Mesothelial cell of epicardium (in vitro differentiated cells): ENCODE results near the gene UST. TPM values are rescaled to one million over a fixed set of nuclear protein-coding genes. Genes with fewer than 3 reads are reported as not detected.

ENCODE experiments used
- DNase-seq, 2 experiments: peaks; one replicate each; pipeline ENCODE4 v3.0.0; 2021; ENCODE audit warnings: low spot score in 2 of 2; ENCODE audit not compliant: unreplicated experiment in 2 of 2
- H3K27ac Mint-ChIP-seq: 2 replicates; pipeline ENCODE4 v1.8.0; 2021; ENCODE audit warnings: mixed read lengths
- H3K27me3 Mint-ChIP-seq: 2 replicates; pipeline ENCODE4 v1.8.0; 2021; ENCODE audit warnings: low read depth, mixed read lengths
- H3K36me3 Mint-ChIP-seq: 2 replicates; pipeline ENCODE4 v1.8.0; 2021; ENCODE audit warnings: mixed read lengths
- H3K4me1 Mint-ChIP-seq: 2 replicates; pipeline ENCODE4 v1.8.0; 2021; ENCODE audit warnings: mixed read lengths
- H3K4me3 Mint-ChIP-seq: 2 replicates; pipeline ENCODE4 v1.8.0; 2021; ENCODE audit warnings: mild to moderate bottlenecking, moderate library complexity, mixed read lengths
- H3K9me3 Mint-ChIP-seq: 2 replicates; pipeline ENCODE4 v1.8.0; 2021; ENCODE audit warnings: mixed read lengths
- total RNA-seq: library from RNA; stranded (reverse); gene quantifications from 3 replicates; pipeline ENCODE4 v1.2.1, GENCODE V29; 2021
- TF ChIP-seq, protein P1 (sequence below): fragments of 200-600 bp; sonication (generic); IDR thresholded peaks from one replicate; pipeline ENCODE4 v1.5.0; 2021; ENCODE audit warnings: antibody characterized with exemption; ENCODE audit not compliant: unreplicated experiment

Gene UST
- total RNA-seq, 1 donor from 2014 or later = 6.6 TPM

GRCh38 chr6:148947621-148948444, 201.0 kb downstream of the UST start:
- Mint-ChIP-seq H3K27ac (no peak overlapping the region), H3K27me3 (peaks cover 7% of the 10 kb centered on the region), H3K9me3 (no peaks in the 10 kb centered on the region), H3K4me3 (no peak overlapping the region), H3K4me1 (peaks cover 39% of the 10 kb centered on the region), H3K36me3 (no peaks in the 10 kb centered on the region)
- DNase-seq = peak; percentile 44 to 88
- TF ChIP-seq, protein P1, sequence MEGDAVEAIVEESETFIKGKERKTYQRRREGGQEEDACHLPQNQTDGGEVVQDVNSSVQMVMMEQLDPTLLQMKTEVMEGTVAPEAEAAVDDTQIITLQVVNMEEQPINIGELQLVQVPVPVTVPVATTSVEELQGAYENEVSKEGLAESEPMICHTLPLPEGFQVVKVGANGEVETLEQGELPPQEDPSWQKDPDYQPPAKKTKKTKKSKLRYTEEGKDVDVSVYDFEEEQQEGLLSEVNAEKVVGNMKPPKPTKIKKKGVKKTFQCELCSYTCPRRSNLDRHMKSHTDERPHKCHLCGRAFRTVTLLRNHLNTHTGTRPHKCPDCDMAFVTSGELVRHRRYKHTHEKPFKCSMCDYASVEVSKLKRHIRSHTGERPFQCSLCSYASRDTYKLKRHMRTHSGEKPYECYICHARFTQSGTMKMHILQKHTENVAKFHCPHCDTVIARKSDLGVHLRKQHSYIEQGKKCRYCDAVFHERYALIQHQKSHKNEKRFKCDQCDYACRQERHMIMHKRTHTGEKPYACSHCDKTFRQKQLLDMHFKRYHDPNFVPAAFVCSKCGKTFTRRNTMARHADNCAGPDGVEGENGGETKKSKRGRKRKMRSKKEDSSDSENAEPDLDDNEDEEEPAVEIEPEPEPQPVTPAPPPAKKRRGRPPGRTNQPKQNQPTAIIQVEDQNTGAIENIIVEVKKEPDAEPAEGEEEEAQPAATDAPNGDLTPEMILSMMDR = peak; percentile 93

DNA sequence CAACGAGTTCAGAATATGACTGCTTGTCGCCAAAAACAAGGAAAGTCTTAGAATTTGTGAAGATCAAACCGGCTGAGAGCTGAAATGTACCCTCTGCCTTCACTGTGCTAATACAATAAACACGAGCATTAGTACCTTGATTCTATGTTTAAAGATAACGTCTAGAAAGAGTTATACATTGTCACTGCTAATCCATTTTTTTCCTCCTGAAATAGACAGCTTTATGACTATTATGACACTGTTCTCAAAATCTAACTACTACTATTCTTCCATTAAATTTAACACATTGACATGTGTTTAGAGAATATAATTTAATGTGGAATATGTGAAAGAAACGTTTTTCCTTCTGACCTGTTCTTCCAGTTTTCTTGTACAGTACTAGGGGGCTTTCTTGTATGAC, 204.8 kb downstream of the UST start:
- H3K4me1 Mint-ChIP-seq = peaks cover 44% of the 10 kb centered on the region
- TF ChIP-seq, protein P1 = no peak
- peak overlapping the region; percentile 24 for H3K4me3 Mint-ChIP-seq
- peaks cover 7% of the 10 kb centered on the region for H3K27me3 Mint-ChIP-seq
- H3K27ac Mint-ChIP-seq = peak overlapping the region; percentile 84
- peaks cover 8% of the 10 kb centered on the region for H3K9me3 Mint-ChIP-seq
- no peak for DNase-seq
- H3K36me3 Mint-ChIP-seq = peaks cover 8% of the 10 kb centered on the region

GRCh38 chr6:148952147-148953035, 205.6 kb downstream of the UST start:
- TF ChIP-seq, protein P1 = no peak
- H3K9me3 Mint-ChIP-seq = peaks cover 9% of the 10 kb centered on the region
- peak overlapping the region; percentile 84 for H3K27ac Mint-ChIP-seq
- no peak for DNase-seq
- peak overlapping the region; percentile 24 for H3K4me3 Mint-ChIP-seq
- H3K27me3 Mint-ChIP-seq = peaks cover 7% of the 10 kb centered on the region
- peaks cover 42% of the 10 kb centered on the region for H3K4me1 Mint-ChIP-seq
- H3K36me3 Mint-ChIP-seq = peaks cover 10% of the 10 kb centered on the region

DNA sequence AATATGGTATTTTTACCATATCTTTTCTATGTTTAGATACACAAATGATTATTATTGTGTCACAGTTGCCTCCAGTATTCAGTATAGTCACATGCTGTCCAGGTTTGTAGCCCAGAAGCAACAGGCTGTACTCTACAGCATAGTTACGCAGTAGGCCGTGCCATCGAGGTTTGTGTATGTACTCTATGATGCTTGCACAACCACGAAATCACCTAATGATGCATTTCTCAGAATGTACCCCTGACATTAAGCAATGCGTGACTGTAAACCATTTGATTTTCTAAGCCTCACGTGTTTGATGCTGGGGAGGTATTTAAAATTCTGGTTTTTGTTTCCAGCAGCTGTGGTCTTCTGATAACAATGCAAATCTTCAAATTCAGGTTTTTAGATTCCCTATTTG, 207.6 kb downstream of the UST start:
- Mint-ChIP-seq H3K9me3 (peaks cover 9% of the 10 kb centered on the region), H3K4me3 (no peak overlapping the region), H3K36me3 (peaks cover 10% of the 10 kb centered on the region), H3K4me1 (peaks cover 35% of the 10 kb centered on the region), H3K27ac (no peak overlapping the region), H3K27me3 (peaks cover 5% of the 10 kb centered on the region)
- DNase-seq = no peak
- TF ChIP-seq, protein P1 = no peak

GRCh38 chr6:148954934-148955333, 208.1 kb downstream of the UST start:
- TF ChIP-seq, protein P1 = no peak
- H3K27me3 Mint-ChIP-seq = peaks cover 5% of the 10 kb centered on the region
- peaks cover 9% of the 10 kb centered on the region for H3K9me3 Mint-ChIP-seq
- H3K36me3 Mint-ChIP-seq = peaks cover 10% of the 10 kb centered on the region
- no peak overlapping the region for H3K4me3 Mint-ChIP-seq
- peaks cover 35% of the 10 kb centered on the region for H3K4me1 Mint-ChIP-seq
- H3K27ac Mint-ChIP-seq = no peak overlapping the region
- no peak for DNase-seq
